Endothelial cell of hepatic sinusoid (primary cell): Measurements from ENCODE around the gene TPST1.

ENCODE experiments used
- in situ Hi-C: cut with HindIII; loops from 2 replicates; pipeline ENCODE4 v1.10.0; 2017; ENCODE audit warnings: low sequenced_read_pairs

Gene TPST1

DNA sequence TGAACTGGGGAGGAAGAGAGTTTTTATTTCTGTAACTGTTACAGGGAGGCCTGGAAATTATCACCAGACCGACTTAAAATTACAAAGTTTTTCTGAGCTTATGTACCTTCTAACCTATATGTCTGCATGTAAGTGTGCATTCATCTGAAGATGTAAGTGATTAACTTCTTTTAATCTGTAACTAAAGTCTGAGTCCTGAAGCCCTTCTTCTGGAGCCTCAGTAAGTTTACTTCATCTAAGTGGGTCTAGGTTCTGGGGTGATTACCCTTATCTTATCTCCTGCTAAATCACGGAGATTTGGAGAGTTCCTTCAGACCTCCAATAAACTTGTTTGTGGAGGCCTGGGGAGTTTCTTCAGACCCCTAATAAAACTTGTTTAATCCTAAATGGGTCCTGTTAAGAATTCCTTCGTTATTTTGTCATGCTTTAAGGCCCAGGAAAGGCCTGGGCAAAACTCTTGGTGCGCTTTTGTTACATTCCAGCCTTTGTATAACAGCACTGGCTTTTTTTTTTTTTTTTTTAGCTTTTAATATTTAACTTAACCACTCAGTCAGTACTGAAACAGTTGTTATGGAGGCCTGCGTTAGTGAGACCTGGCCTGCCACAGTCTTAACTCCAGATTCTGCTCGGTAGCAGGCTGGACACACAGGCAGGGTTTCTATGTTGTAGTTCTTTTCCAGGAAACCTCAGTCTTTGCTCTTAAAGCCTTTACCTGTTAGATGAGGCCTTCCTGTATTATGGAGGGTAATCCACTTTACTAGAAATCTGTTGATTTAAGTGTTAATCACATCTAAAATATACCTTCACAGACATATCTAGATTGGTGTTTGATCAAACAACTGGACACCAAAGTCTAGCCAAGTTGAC is 33.0 kb downstream of the TPST1 start:
- in situ Hi-C loops, result no loop called here

DNA sequence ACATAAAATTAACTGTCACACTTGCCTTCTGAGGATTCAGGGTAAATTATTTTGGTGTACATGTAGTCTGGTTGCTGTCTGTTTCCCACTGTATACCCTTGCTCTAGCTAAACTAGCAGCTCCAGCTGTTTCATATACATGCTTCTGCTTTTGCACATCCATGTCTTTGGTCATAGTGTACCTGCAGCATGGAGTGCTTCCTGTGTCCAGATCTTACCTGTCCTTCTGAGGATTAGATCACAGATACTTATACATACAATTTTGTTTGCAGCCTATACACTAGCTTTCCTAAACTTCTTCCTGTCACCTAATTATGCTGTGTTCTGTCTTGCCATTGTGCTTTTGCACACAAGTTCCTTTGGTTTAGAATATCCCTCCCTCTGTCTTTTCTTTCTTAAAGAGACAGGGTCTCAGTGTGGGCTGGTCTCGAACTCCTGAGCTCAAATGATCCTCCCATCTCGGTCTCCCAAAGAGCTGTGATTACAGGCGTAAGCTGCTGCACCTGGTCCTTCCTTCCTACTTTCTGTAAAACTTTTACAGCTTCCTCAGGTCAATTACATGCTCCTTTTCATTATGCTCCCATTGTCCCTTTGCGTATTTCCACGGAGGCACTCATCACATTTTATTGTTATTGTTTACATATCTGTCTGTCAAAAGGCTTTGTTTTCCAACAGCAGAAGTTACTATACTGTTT is 33.8 kb downstream of the TPST1 start:
- in situ Hi-C loops, result no loop called here

DNA sequence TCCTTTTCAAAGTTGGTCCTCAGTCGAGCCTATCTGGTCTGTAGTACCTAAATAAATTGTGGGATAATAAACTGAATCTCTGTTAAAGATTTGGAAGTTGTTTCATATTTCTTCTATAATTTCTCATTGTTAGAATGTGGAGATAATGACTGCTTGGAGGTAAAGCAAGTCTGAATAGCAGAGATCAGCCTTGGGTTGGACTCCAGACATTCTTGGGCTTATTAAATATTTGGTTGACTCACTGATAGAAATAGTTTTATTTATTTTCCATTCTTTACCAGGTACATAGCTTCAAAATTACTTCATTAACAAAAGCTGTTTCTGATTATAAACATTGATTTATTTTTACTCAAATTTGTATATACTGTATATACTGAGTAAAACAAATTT is 34.3 kb downstream of the TPST1 start:
- in situ Hi-C loops, result no loop called here

DNA sequence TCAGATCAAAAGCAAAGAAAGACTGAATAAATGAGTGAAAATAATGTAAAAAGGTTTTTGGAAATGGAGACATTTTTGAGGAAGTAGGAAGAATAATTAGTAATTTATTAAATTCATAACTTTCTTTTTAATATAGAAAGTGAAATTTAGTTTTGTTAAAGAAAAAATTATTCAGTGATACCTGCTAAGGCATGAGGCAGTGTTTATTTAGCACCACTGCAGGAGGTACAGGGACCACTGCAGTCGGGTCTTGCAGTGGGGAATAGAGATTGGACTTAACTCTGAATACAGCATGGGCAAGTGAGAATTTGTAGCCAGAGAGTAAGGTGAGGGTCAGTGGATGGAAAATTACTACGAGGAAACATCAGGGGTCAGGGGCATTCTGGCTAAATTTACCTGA is 39.9 kb downstream of the TPST1 start:
- in situ Hi-C loops, result no loop called here

DNA sequence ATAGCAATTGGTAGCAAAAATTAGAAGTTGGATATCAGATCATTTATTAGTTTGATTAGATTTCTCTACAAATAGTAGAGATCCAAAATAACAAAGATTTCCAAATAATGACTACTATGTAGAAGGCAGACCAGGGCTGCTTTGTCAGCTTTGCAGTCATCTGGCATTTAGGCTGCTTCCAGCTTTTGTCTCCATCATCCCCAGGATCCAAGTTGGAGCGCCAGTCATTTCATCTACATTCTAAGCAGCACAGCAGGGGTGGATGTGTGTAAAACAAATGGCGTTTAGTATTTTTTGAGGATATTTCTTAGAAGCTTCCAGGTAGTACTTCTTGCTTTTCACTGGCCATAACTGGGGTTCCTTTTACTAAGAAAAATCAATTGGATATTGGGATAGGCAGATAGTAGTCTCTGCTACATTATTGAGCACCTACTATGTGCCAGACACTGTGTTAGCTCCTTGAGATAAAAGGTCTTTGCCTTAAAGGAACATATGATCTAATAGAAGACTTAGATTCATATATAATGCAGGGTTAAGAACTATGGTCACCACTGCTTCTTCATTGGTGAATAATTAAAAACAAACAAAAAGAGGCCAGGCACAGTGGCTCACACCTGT is 41.5 kb downstream of the TPST1 start:
- in situ Hi-C loops, result no loop called here

DNA sequence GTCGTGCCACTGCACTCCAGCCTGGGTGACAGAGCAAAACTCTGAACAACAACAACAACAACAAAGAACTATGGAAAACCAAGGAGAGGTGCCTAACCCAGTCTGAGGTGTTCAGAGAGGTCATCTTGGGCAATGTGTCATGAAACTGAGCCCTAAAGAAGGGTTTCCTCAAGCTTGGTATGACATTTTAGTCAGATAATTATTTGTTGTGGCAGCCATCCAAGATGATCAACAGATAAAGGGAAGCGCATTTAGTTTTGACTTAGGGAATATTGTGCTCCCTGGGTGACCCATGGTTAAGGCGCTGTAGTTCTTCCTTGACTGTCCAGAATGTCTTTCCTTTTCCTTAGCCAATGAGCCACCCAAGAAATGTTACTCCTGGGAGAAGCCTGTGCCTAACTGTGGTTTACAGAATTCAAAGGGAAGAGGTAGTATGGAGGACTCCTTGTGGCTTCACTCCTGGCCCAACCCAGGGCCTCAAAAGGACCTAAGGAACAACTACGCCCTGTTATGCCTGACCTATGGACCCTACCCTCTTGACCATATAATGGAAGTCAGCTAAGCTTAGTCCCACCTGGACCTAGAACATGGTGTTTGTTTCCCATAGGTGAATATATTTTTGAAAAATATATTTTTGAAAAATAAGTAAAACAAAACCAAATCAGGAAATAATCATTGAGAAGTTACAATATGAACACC is 42.4 kb downstream of the TPST1 start:
- in situ Hi-C loops, result no loop called here

DNA sequence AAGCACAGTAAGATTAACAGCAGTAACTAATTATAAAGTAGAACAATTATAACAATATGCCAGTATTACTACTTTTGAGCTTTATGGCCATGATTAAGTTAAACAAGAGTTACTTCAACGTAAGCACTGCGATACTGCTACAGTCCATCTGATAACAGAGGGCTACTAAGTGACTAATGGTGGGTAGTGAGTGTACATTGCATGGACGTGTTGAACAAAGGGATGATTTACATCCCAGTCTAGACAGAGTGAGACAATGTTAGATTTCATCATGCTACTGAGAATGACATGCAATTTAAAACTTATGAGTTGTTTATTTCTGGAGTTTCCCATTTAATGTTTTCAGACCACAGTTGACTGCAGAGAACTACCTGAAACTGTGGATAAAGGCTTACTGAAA is 45.6 kb downstream of the TPST1 start:
- in situ Hi-C loops, result no loop called here

DNA sequence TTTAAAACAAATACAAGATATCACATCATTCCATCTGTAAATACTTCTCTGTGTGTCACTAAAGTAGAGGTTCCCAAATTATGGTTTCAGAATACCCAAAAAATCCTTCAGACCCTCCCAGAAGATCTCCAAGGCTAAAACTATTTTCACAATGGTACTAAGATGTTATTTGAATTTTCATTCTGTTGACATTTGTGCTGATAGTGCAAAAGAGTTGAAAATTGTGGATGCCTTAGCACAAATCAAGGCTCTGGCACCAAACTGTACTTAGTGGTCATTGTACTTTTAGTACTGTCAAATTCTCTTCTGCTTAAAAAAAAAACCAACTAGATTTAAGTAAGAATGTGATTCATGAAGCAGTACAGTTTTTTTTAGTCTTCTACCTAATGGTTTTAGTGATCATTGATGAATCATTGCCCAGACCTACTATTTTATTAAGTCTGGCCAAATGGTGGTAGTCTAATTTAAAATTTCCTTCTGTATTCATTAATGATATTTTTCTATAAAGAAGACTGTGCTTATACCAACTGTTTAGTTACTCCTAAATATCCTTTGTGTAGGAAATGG is 50.5 kb downstream of the TPST1 start:
- in situ Hi-C loops, result no loop called here

DNA sequence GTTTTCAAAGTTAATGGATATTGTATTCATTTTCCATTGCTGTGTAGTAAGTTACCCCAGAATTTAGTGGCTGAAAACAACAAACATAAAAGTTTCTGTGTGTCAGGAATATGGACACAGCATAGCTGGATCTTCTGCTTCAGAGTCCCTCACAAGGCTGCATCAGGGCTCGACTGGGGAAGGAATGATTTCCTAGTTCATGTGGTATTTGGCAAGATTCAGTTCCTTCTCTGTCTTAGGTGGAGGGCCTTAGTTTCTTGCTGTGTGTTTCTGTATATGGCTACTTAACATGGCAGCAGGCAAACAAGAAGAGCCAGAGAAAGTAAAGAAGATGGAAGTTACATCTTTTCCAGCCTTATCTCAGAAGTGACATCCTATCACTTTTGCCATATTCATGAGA is 51.1 kb downstream of the TPST1 start:
- in situ Hi-C loops, result no loop called here

DNA sequence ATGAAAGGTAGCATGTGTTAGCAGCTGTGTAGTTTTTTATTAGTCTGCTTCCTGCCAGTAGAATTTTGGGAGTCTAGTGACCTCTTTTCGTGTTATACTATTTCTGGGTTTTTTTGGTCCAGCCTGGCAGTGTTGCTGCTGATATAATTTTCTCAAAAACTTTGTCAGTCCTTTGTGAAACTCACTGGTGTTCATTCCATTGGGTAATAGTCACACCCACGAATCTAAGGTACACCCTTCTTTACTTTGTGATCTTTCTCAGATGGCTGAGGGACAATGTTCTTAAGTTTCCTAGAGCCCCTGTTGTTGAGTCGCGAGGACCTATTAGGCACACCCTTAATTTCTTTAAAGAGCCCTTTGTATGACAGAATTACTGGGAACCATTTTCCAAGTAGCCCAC is 52.3 kb downstream of the TPST1 start:
- in situ Hi-C loops, result no loop called here

DNA sequence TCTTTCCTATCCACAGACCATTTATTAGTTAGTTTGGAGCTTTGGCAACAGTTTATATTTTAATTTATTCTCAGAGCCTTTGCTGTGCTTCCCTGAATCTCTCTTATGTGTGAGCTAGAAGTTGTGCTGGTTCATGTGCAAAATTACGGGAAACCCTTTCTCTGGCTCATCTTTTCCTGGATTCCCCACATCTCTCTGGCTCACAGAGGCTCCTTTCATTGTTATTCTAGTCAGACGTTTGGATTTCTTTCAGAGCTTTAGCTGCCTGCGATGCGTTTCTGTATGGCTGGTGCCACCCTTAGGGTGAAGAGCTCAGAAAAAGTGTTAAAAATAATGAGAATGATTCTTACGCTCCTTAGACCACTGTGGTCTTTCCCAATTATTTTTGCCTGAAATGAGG is 53.3 kb downstream of the TPST1 start:
- in situ Hi-C loops, result no loop called here

DNA sequence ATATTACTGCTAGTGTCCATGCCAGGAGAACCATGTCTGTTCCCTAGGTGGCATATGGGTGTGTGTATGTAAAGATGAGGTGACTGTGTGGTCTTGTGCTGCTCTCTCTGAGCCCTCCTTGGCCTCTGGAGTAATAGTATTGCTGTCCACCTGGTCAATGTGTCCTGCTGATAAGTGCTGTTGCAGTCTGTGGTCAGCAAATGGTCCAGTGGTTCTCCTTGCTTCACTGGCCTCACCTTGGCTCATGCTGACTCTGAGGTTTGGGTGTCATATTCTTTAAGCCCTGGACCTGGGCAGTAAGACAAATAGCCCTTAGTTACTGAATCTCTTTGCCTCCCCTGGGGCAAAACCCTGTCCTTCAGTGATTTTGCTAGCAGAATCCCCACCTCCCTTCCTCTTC is 56.8 kb downstream of the TPST1 start:
- in situ Hi-C loops, result no loop called here

DNA sequence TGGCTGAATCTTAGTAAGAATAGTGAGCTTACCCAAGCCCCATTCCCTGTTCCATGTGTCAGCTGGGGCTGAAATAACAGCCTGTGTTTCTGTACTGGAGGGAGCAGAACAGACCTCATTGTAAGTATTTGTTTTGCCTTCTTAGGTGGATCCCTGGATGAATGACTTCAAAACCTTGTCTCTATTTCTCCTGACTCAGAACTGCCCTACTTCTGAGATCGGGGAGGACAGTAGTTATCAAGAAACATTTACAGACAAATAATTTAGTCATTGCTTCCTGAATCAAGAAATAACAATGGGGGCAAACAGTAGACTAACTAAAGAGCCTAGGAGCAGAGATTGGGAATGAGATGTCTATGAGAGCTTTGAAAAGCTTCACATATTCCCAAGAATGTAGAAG is 58.8 kb downstream of the TPST1 start:
- in situ Hi-C loops, result no loop called here

DNA sequence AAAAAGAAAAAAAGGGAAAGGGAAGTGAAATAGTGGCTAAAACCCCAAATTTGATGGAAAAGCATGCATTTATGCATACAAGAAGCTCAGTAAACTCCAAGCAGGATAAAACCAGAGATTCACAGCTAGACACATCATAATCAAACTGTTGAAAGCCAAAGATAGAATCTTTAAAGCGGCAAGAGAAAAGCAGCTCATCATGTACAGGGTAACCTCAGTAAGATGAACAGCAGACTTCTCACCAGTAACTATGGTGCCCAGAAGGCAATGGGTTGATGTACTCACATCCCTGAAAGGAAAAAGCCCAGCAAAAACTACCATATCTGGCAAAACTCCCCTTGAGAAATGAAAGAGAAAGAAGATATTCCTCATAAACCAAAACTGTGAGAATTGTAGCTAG is 60.4 kb downstream of the TPST1 start:
- in situ Hi-C loops, result no loop called here

DNA sequence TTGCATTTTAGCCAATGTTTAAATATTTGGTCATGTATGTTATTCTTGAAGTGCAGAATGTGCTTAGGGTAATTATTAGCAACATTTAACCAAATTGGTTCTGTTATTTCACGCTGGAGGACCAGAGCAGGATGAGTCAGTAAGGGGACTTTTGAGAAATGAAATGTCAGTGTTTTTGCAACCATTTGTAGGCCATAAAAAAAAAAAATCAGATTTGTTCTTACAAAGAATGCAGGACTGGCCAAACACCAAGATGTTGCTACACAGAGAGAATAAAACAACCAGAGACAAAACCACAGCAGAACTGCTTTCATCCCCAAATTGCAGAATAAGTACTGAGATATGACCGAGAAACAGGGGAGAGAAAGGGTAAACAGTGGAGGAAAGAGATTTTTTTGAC is 62.1 kb downstream of the TPST1 start:
- in situ Hi-C loops, result no loop called here

DNA sequence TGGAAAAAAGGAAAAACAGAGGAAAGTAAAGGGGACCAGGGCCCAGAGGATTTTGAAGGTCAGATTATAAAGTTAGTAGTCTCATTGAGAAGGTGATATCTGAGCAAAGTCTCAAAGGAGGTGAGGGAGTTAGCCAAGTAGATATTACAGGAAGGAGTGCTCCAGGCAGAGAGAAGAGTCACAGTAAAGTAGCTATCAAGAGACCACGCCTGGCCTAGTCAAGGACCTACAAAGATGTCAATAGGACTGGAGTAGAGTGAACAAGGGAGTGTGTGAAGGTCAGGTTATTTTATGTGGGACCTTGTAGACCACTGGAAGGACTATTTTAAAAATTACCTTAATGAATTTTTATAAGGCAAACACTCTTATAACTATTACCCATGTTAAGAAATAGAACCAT is 64.8 kb downstream of the TPST1 start:
- in situ Hi-C loops, result no loop called here

DNA sequence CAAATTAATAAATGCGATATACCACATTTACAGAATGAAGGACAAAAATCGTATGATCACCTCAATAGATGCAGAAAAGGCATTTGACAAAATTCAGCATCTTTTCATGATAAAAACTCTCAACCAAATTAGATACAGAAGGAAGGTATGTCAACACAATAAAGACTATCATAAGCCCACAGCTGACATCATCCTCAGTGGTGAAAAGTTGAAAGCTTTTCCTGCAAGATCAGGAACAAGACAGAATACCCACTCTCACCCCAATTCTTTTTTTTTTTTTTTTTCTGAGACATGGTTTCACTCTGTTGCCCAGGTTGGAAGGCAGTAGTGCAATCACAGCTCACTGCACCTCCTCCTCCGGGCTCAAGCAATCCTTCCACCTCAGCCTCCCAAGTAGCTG is 67.2 kb downstream of the TPST1 start:
- in situ Hi-C loops, result no loop called here

DNA sequence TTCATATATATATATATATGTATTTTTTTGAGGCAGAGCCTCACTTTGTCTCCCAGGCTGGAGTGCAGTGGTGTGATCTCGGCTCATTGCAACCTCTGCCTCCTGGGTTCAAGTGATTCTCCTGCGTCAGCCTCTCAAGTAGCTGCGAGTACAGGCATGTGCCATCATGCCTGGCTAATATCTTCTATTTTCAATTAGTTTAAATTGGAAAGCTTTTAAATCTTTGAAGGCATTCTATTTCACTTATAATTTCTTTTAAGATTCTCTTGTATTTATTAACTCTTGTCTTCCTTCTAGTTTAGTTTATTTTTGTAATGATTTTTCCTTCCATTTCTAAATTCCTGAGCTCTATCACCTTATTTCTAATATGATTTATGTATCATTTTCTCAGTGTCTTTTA is 71.2 kb downstream of the TPST1 start:
- in situ Hi-C loops, result no loop called here

DNA sequence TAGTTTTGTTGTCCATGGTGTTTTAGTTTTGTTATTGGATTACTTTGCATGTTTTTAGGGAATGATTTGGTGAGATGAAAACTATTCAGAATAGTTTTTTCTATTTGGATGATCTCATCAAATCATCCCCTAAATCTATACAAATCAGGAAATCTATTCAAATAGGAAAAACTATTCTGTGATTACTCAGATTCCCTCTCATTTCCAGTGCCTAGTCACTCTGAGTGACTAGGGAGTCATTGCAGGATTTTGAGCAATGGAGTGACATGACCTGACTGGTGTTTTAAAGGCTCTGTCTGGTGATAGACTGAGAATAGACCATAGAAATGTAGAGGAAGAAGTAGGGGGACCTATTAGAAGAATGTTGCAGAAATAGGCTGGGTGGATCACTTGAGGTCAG is 72.4 kb downstream of the TPST1 start:
- in situ Hi-C loops, result no loop called here

DNA sequence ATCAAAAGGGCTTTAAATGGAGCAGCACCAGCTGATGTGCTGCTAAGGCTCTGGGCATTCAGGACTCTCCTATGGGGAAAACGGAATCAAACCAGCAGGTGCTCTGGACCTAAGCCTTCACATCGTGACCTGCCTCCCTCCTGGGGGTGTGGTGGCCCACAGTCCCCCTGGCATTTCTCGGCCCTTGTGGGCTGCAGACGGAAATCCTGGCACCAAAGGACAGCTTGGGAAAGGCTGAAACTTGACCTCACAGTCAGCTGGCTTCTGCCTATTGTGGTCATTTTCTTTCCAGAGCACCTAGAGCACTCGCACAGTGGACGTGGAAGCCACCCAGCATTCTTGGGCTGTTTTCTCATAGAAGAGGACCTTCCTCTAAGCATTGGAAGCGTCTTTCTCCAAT is 74.8 kb downstream of the TPST1 start:
- in situ Hi-C loops, result no loop called here
